GM18505 (cell line): ENCODE results near the gene PRM3.
A peak's percentile ranks its signal among the peaks of the same experiment; 100 is the strongest.

ENCODE experiments used
- ATAC-seq: cut with Tn5 transposase; IDR thresholded peaks from one replicate; pipeline ENCODE4 v1.9.1; 2021; ENCODE audit not compliant: unreplicated experiment
- POLR2A ChIP-seq: IDR thresholded peaks from 4 replicates; pipeline ENCODE4 v1.6.1; 2011; ENCODE audit warnings: borderline replicate concordance; ENCODE audit not compliant: insufficient read depth, insufficient read length; ENCODE audit errors: extremely low read depth

The PRM3 gene

DNA sequence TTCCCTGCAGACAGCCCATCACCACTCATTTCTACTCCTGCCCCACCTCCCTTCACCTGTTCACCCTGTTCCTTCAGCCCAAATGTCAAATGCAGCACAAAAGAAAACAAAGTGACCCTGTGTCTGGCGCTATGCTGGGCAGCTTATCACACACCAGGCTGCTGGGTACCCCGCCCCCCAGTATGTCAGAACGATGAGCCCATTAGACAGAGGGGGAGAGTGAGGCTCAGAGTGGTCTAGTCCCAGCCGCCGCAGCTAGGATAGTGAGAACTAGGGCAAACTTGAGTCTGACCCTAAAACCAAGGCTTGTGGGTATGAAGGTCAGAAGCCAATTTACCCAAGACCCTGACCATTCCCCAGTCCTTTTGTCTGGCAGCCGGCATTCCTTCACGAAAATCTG lies 8.3 kb downstream of the PRM3 start:
- TF ChIP-seq POLR2A: no peak
- no peak for ATAC-seq

DNA sequence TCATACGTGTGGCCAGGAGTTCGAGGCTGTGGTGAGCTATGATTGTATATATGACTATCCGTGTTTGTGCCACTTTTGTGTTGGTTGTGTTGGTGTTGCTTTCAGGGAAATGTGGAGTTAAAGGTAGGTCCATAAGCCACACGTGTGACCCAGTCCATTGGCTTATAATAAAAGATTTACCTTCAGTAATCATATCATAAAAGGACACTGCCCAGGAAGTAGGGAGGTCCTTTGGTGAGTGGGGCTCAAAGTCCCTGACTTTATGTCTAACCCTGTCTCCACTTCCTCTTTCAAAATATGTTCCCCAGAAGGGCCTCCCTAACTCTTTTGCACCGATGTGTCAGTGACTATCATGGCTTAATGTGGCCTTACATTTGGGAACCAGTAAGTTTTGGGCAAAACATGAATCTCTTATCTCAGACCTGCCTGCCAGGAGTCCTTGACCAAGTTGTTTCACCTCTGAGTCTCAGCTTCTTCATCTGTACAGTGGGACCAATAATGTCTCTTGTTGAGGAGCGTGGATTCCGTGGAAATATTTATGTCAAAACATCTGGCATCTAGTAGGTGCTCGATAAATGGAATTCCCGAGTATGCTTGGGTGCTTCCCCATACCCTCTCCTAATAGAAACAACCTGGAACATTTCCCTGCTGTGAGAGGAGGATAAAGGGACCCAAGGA lies 9.1 kb downstream of the PRM3 start:
- ATAC-seq: no peak
- TF ChIP-seq POLR2A: no peak

- ATAC-seq: no peak
- TF ChIP-seq POLR2A: no peak
Measured at GRCh38 chr16:11263737-11264136, 9.7 kb downstream of the PRM3 start.

GRCh38 chr16:11262915-11263314 lies 10.5 kb downstream of the PRM3 start:
- TF ChIP-seq POLR2A: no peak
- no peak for ATAC-seq

GRCh38 chr16:11260596-11260966 lies 12.8 kb downstream of the PRM3 start:
- ATAC-seq: no peak
- no peak for TF ChIP-seq POLR2A

DNA sequence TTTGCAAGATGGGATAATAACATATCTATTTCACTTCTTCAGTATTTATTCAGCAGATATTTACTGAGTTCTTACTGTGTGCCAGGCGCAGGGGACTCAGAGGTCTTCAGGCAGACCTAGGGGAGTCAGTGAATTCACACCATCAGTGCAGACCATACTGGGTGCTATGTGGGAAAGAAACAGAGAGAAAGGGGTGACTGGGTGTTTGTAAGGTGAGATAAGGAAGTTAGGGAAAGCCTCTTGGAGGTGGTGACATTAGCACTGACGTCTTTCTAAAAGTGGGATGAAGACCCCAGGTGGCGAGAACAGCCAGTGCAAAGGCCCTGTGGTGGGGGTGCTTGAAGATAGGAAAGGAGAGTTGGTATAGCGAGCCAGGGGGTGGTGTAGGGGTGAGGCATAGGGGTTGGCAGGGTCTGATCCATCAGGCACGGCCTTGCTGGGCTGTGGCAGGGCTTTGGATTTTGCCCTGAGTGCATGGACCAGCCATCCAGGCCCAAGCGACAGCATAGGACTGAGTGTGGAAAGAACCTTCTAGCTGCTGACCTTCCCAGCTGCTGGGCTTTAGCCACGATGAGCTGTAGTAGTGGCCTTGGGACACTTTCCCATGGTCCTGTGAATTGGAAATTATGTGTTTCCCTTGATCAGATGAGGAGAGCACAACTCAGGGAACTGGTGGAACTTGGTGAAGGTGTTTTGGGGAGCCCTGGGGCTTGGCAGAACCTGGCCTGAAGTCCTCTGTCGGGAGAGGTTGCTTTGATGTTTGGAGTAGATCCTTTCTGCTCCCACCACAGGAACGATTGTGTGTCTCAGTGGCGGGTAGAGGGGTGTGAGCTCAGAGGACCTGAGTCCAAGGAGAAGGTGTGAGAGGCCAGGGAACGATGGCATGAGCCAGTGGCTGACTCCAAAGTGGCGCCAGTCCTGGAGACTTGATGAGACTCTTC lies 13.5 kb downstream of the PRM3 start:
- no peak for TF ChIP-seq POLR2A
- ATAC-seq: no peak

DNA sequence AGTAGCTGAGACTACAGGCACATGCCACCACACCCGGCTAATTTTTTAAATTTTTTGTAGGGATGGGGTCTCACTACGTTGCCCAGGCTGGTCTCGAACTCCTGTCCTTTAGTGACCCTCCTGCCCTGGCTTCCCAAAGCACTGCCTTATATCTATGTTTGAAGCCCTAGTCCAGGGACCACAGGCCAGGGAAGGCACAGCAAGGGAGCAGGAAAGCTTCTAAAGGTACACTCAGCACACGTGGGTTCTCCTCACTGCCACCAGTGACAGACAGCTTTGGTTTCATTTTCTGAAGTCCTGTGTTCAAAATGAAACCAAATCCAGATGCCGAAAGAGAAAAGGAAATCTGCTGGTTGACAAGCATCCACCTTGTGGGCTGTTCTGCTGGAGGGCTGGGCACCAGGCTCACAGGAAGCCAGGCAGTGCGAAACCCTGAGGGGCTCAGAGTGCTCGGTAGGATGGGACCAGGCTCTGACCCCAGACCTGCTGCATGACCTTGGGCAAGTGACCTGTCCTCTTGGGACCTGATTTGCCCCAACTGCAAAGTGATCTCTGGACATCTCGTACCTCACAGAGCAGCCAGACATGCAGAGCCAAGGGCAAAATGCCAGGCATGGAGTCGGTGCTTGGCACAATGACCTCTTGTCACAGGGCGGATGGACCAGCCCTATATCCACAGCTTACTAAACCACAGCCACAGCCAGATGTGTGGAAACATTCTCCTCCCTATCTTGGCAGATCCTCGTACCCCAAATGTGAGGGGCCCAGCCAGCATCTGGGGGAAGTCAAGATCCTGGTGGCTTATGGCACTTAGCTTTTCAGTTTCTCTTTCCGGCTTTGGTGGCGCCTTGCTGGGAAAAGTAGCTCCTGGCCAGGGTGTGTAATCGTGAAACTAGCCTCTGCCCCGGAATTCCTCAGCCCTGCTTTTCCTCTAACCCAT lies 14.6 kb downstream of the PRM3 start:
- TF ChIP-seq POLR2A: no peak
- ATAC-seq: no peak

GRCh38 chr16:11257131-11257938 lies 16.1 kb downstream of the PRM3 start:
- TF ChIP-seq POLR2A: no peak
- no peak for ATAC-seq

DNA sequence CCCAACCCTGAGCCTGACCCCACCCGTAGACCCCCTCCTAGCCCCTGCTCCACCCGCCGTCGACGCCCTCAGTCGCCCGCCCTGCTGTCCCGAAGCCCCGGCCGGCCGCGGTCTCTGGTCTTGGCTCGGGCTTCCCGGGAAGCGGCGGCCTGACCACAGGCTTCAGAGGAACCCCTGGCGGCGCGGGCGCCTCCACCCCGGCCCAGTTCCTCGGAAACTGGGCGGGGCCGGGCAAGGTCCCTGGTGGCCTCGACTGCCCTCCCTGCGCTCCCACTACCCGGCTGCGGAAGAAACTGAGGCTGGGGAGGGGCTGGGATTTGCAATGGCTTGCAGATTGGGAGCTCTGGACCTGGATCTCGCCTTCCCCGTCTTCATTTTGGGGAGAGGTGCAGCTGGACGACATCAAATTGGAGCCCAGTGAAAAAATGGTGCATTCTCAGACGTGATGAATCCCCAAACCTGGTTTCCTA lies 16.7 kb downstream of the PRM3 start:
- ATAC-seq: no peak
- no peak for TF ChIP-seq POLR2A

GRCh38 chr16:11255737-11256660 lies 17.4 kb downstream of the PRM3 start, which contains the start of gene SOCS1:
TSS of gene SOCS1 (minus strand) at chr16:11256204. CDS start at chr16:11255478, 726 bp downstream.
- peak; percentile 55 for ATAC-seq
- peak; percentile 99 for TF ChIP-seq POLR2A
